ENCODE measurements around the gene TP63.

Gene TP63

DNA sequence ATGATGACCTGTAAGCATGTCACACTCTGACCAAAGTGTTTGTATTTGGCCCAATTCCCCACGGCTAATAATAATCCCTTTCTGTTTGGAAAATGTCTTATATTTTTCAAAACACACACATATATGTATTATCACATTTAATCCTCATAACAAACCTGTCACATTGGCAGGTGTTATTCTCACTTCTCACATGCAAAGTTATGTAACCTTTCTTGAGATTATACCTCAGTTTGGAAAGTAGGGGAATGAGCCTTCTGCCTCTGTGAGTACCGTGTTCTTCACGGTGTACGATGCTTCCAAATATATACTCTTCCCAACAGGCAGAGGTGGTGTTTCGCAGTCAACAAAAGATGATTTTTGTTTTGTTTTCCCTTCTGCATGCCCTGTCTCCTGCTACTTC, 205.6 kb downstream of the TP63 start:
- H3K4me3 ChIP-seq (ENCODE audit: insufficient read length, low read depth), result no peak overlapping the region
- TF ChIP-seq SUZ12 (IDR thresholded peaks at IDR 0.05; ENCODE audit: extremely low read depth, insufficient read depth, insufficient read length) (no peak), ZNF274 (IDR thresholded peaks at IDR 0.05; ENCODE audit: low read depth, low read length) (no peak), YY1 (IDR thresholded peaks at IDR 0.05; ENCODE audit: insufficient read depth, insufficient read length) (no peak)
- H3K27me3 ChIP-seq (ENCODE audit: insufficient read depth, insufficient read length), result no peaks in the 10 kb centered on the region
- no peak for DNase-seq (ENCODE audit: low read depth, low spot score)
- no peaks in the 10 kb centered on the region for H3K36me3 ChIP-seq (ENCODE audit: insufficient read depth, insufficient read length, low read length)
- H3K9me3 ChIP-seq (ENCODE audit: insufficient read depth, low read length), result no peaks in the 10 kb centered on the region
- H3K4me1 ChIP-seq (ENCODE audit: insufficient read depth, insufficient read length), result no peaks in the 10 kb centered on the region
- no peak overlapping the region for H3K9ac ChIP-seq (ENCODE audit: insufficient read length, low read depth)

DNA sequence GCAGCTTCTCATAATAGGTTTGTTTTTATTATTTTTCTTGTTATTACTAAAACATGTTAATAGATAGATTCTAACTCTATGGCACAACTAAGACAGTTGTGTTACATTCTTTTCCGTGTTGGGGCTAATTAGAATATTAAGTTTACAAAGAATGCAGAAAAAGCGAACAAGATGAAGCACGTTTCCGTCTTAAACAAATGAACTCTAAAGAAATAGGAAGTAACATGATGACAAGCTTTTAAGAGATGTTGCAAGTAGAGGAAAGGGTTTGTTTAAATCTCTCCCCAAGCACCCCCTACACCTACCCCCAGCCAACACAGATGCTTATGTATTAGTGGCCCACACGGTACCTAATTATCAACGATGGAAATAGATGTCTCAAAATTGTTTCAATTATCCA, 207.1 kb downstream of the TP63 start:
- no peaks in the 10 kb centered on the region for H3K36me3 ChIP-seq (ENCODE audit: insufficient read depth, insufficient read length, low read length)
- no peak for TF ChIP-seq YY1 (IDR thresholded peaks at IDR 0.05; ENCODE audit: insufficient read depth, insufficient read length)
- TF ChIP-seq ZNF274 (IDR thresholded peaks at IDR 0.05; ENCODE audit: low read depth, low read length), result no peak
- TF ChIP-seq SUZ12 (IDR thresholded peaks at IDR 0.05; ENCODE audit: extremely low read depth, insufficient read depth, insufficient read length), result no peak
- no peaks in the 10 kb centered on the region for H3K4me1 ChIP-seq (ENCODE audit: insufficient read depth, insufficient read length)
- no peak overlapping the region for H3K4me3 ChIP-seq (ENCODE audit: insufficient read length, low read depth)
- H3K9me3 ChIP-seq (ENCODE audit: insufficient read depth, low read length), result no peaks in the 10 kb centered on the region
- H3K27me3 ChIP-seq (ENCODE audit: insufficient read depth, insufficient read length), result no peaks in the 10 kb centered on the region
- no peak overlapping the region for H3K9ac ChIP-seq (ENCODE audit: insufficient read length, low read depth)
- no peak for DNase-seq (ENCODE audit: low read depth, low spot score)

DNA sequence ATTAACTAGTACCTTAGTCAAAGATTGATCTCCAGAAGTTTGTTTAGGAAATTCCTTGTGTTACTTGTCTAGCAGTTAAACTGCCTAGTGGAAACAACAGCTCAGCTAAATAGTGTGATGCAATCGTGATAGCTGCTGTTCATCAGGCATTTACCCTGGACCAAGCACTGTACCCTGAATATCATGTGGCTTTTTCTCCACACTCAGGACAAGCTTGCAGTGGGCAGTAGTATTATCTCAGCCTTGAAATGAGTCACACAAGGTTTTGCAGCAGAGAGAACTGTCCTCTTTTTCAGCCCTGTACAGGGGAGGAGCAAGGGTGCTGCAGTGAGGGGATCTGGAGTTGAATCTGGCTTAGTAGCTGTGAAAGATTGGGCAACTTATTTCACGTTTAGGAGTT, 208.4 kb downstream of the TP63 start:
- Histone ChIP-seq H3K36me3 (ENCODE audit: insufficient read depth, insufficient read length, low read length) (no peaks in the 10 kb centered on the region), H3K9me3 (ENCODE audit: insufficient read depth, low read length) (no peaks in the 10 kb centered on the region), H3K9ac (ENCODE audit: insufficient read length, low read depth) (no peak overlapping the region), H3K4me3 (ENCODE audit: insufficient read length, low read depth) (no peak overlapping the region), H3K4me1 (ENCODE audit: insufficient read depth, insufficient read length) (no peaks in the 10 kb centered on the region), H3K27me3 (ENCODE audit: insufficient read depth, insufficient read length) (no peaks in the 10 kb centered on the region)
- no peak for DNase-seq (ENCODE audit: low read depth, low spot score)
- TF ChIP-seq ZNF274 (IDR thresholded peaks at IDR 0.05; ENCODE audit: low read depth, low read length) (no peak), SUZ12 (IDR thresholded peaks at IDR 0.05; ENCODE audit: extremely low read depth, insufficient read depth, insufficient read length) (no peak), YY1 (IDR thresholded peaks at IDR 0.05; ENCODE audit: insufficient read depth, insufficient read length) (no peak)

DNA sequence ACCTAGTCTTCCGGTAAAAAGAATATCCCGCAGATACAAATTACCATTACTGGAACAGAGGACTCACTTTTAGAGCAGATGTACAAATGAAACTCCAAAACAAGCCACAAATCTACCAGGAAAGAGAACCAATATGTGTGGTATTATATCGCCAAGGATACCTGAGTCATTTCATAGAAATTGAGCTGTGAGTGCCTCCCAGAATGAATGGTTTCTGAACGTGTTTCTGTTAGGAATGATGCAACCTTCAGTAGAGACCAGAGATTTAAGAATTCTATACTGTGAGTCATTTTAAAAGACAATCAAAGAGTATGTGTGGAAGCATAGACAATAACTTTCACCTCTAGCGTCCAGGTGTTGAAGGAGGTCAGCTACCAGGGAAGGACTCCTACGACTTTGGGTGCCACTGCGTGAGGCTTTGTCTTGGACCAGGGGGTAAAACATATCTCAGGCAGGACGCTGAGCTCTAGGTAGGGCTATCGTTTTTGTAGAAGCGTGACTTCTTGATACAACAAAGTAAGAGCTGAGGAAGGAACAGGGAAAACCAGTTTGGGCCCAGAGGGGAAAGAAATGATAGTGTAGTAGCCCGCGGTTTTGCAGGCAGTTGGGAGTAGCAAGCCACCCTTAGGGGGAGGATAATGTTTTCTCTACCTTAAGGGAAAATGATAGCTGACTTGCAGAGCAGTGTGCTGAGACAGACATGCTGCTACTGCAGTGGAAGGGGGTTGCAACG, 210.4 kb downstream of the TP63 start:
- Histone ChIP-seq H3K9me3 (ENCODE audit: insufficient read depth, low read length) (no peaks in the 10 kb centered on the region), H3K9ac (ENCODE audit: insufficient read length, low read depth) (no peak overlapping the region), H3K36me3 (ENCODE audit: insufficient read depth, insufficient read length, low read length) (no peaks in the 10 kb centered on the region), H3K4me1 (ENCODE audit: insufficient read depth, insufficient read length) (no peaks in the 10 kb centered on the region), H3K27me3 (ENCODE audit: insufficient read depth, insufficient read length) (no peaks in the 10 kb centered on the region), H3K4me3 (ENCODE audit: insufficient read length, low read depth) (no peak overlapping the region)
- no peak for DNase-seq (ENCODE audit: low read depth, low spot score)
- no peak for TF ChIP-seq ZNF274 (IDR thresholded peaks at IDR 0.05; ENCODE audit: low read depth, low read length)

DNA sequence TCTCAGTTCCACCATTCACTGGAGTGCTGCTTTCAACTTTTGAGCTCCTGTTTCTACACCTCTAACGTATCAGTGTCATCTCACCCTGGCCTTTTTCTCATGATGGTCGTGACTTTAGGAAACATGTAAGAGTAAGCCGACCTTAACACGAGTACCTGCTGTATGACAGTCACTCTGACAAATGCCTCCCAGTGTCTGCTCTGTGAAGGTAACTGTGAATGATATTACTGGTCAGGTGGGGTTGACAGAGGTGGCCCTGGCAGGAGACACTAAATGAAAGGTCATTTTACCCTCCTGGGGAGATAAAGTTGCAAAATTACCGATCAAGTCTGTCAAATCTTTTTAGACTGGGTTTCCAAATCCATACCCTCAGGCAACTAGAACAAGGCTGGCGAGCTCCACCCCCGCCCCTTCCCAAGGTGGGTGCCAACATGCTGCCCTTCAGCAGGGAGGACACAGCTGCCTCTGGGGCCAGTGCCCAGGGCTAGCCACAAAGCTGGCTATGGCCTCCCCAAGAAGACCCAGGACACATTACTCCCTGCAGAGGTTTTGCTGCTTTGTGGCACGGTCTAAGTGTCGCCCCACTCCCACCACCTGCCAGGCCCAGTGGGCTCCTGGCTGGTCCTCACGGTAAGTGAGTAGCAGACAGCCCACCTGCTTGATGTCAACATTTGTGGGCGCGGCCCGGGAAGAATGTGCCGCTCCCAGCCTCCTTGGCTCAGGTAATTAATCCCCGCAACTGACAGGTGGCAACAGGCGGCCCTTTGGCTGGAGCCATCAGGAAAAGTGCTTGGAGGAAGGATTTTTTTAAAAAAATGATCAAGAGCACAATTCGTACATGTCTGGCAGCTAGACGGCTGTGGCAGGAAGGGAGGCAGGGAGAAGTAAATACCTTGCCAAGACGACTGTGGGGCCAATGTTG, 211.8 kb downstream of the TP63 start:
- no peaks in the 10 kb centered on the region for H3K36me3 ChIP-seq (ENCODE audit: insufficient read depth, insufficient read length, low read length)
- H3K4me3 ChIP-seq (ENCODE audit: insufficient read length, low read depth), result no peak overlapping the region
- no peaks in the 10 kb centered on the region for H3K9me3 ChIP-seq (ENCODE audit: insufficient read depth, low read length)
- DNase-seq (ENCODE audit: low read depth, low spot score), result no peak
- H3K27me3 ChIP-seq (ENCODE audit: insufficient read depth, insufficient read length), result no peaks in the 10 kb centered on the region
- no peaks in the 10 kb centered on the region for H3K4me1 ChIP-seq (ENCODE audit: insufficient read depth, insufficient read length)
- TF ChIP-seq SUZ12 (IDR thresholded peaks at IDR 0.05; ENCODE audit: extremely low read depth, insufficient read depth, insufficient read length) (no peak), YY1 (IDR thresholded peaks at IDR 0.05; ENCODE audit: insufficient read depth, insufficient read length) (no peak), ZNF274 (IDR thresholded peaks at IDR 0.05; ENCODE audit: low read depth, low read length) (no peak)
- no peak overlapping the region for H3K9ac ChIP-seq (ENCODE audit: insufficient read length, low read depth)

DNA sequence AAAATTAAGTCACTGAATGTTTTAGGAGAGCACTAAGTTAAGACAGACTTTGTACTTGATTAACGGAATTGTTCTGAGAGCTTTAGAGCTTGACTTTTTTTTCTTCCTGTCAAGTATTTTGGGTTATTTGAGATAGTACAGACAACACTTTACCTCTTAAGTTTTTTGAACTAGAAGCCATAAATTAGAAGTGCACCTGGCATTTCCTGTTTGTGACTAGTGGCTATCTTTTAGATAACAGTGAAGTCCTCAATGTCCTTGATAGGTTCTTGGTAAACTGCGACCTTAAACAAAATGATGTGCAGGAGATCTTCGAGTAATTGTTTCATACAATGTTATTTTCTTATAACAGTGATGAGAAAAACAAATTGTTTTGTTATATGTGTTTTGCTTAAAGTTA, 213.9 kb downstream of the TP63 start:
- no peak for DNase-seq (ENCODE audit: low read depth, low spot score)
- Histone ChIP-seq H3K4me3 (ENCODE audit: insufficient read length, low read depth) (no peak overlapping the region), H3K36me3 (ENCODE audit: insufficient read depth, insufficient read length, low read length) (no peaks in the 10 kb centered on the region), H3K9me3 (ENCODE audit: insufficient read depth, low read length) (no peaks in the 10 kb centered on the region), H3K4me1 (ENCODE audit: insufficient read depth, insufficient read length) (no peaks in the 10 kb centered on the region), H3K27me3 (ENCODE audit: insufficient read depth, insufficient read length) (no peaks in the 10 kb centered on the region), H3K9ac (ENCODE audit: insufficient read length, low read depth) (no peak overlapping the region)
- TF ChIP-seq YY1 (IDR thresholded peaks at IDR 0.05; ENCODE audit: insufficient read depth, insufficient read length) (no peak), SUZ12 (IDR thresholded peaks at IDR 0.05; ENCODE audit: extremely low read depth, insufficient read depth, insufficient read length) (no peak), ZNF274 (IDR thresholded peaks at IDR 0.05; ENCODE audit: low read depth, low read length) (no peak)

DNA sequence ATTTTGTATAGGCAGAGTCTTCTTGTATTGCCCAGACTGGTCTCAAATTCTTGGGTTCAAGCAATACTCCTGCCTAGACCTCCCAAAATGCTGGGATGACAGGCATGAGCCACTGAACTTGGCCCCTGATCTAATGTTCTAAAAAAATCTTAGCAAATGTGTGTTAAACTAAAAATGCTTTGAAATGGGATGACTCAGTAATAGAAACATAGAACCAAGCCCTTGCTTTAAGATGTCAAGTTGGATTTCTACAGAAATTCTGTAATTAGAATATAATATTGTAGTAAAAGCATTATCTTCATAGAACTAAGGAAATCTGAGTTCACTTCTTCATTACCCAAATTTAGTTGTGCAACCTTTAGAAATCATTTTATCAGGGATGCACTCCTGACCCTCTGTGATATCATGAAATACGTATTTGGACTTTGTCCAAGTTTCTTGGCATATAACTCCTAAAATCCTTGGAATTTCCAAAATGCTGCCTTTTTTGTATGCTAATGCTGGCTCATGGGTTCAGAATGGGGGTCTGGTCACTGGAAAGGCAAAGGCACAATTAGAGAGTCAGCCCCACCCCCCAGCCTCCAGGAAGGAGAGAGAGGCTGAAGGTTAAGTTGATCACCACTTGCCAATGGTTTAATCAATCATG, 217.3 kb downstream of the TP63 start:
- TF ChIP-seq SUZ12 (IDR thresholded peaks at IDR 0.05; ENCODE audit: extremely low read depth, insufficient read depth, insufficient read length), result no peak
- no peak for TF ChIP-seq YY1 (IDR thresholded peaks at IDR 0.05; ENCODE audit: insufficient read depth, insufficient read length)
- TF ChIP-seq ZNF274 (IDR thresholded peaks at IDR 0.05; ENCODE audit: low read depth, low read length), result no peak
- no peaks in the 10 kb centered on the region for H3K9me3 ChIP-seq (ENCODE audit: insufficient read depth, low read length)
- no peak for DNase-seq (ENCODE audit: low read depth, low spot score)
- no peaks in the 10 kb centered on the region for H3K27me3 ChIP-seq (ENCODE audit: insufficient read depth, insufficient read length)
- no peak overlapping the region for H3K9ac ChIP-seq (ENCODE audit: insufficient read length, low read depth)
- H3K36me3 ChIP-seq (ENCODE audit: insufficient read depth, insufficient read length, low read length), result no peaks in the 10 kb centered on the region
- no peaks in the 10 kb centered on the region for H3K4me1 ChIP-seq (ENCODE audit: insufficient read depth, insufficient read length)
- no peak overlapping the region for H3K4me3 ChIP-seq (ENCODE audit: insufficient read length, low read depth)
